Hepatic stellate cell (primary cell): ENCODE results near the gene FOXO4.
A peak's percentile ranks its signal among the peaks of the same experiment; 100 is the strongest.
"Not testable (repeated sequence)": the region's sequence is repeated elsewhere in the genome, so short reads cannot be mapped to it uniquely, and the experiment has no call there.

Experiments used
- DNase-seq: peaks from one replicate; pipeline ENCODE4 v3.0.0; 2011; ENCODE audit warnings: low spot score

Gene FOXO4, protein sequence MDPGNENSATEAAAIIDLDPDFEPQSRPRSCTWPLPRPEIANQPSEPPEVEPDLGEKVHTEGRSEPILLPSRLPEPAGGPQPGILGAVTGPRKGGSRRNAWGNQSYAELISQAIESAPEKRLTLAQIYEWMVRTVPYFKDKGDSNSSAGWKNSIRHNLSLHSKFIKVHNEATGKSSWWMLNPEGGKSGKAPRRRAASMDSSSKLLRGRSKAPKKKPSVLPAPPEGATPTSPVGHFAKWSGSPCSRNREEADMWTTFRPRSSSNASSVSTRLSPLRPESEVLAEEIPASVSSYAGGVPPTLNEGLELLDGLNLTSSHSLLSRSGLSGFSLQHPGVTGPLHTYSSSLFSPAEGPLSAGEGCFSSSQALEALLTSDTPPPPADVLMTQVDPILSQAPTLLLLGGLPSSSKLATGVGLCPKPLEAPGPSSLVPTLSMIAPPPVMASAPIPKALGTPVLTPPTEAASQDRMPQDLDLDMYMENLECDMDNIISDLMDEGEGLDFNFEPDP

GRCh38 chrX:71095555-71095980 is at the start of gene FOXO4:
Gene FOXO4 (plus strand): TSS chrX:71095851. CDS start chrX:71096529, 678 bp downstream.
- peak; percentile 89 for DNase-seq

DNA sequence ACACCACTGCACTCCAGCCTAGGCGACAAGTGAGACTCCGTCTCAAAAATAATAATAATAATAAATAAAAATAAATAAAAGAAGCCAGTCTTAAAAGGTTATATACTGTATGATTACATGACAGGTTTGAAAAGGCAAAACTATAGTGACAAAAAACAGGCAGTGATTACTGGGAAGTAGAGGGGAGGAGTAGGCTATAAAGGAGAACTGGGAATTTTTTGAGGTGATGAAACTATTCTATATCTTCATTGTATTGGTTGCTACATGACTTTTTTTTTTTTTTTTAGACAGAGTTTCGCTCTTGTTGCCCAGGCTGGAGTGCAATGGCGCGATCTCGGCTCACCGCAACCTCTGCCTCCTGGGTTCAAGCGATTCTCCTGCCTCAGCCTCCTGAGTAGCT is 47.8 kb upstream of the FOXO4 start:
- not testable (repeated sequence) for DNase-seq

DNA sequence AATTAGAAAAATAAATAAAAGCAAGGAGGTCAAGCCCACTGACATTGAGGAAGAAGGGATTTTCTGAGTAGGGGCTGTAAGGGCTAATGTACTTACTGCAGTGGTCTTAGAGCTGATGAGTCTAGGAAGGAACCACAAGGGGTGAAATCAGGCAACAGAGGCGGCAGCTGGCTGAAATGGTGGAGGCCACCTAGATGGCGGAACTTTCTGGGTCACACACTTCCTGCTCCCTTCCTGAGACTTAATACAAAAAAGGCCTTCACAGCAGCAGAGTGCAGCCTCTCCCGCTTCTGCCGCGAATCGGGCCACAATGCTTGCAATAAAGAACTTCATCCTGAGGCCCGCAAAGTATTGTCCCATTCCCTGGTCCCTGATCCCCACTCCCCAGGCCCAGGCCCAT is 42.9 kb upstream of the FOXO4 start:
- DNase-seq = no peak

- DNase-seq = no peak
These were observed 42.4 kb upstream of the FOXO4 start for GRCh38 chrX:71053217-71053621.

GRCh38 chrX:71056867-71057266 is 38.8 kb upstream of the FOXO4 start:
- DNase-seq = peak; percentile 15

GRCh38 chrX:71057848-71058530 is 37.7 kb upstream of the FOXO4 start:
- no peak for DNase-seq

DNA sequence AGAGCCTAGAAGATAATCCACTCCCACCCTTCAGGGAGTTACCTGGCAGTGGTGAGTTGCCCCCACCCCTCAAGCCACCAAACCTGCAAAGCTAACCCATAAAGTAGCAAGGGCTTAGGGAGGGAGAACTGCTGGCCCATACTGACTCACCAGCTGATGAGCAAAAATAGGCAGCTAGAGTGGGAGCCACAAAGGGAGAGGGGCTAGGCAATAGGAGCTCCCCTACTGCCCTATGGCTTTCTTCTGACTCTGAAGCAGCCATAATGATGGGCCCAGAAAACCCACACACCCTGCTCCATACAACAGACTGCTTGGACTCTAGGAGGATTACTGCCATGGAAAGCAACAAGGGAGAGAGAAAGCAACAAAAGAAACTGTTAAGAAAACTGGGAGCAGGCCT is 35.5 kb upstream of the FOXO4 start:
- no peak for DNase-seq

- no peak for DNase-seq
These were observed 28.6 kb upstream of the FOXO4 start for GRCh38 chrX:71067089-71067488.

- DNase-seq = no peak
These were observed 28.0 kb upstream of the FOXO4 start for GRCh38 chrX:71067712-71068043.

GRCh38 chrX:71068044-71068918 is 27.4 kb upstream of the FOXO4 start, which contains the start of gene SNX12:
Gene SNX12 (minus strand): TSS chrX:71068334. CDS start chrX:71068306, 28 bp downstream.
- DNase-seq = peak; percentile 81

DNA sequence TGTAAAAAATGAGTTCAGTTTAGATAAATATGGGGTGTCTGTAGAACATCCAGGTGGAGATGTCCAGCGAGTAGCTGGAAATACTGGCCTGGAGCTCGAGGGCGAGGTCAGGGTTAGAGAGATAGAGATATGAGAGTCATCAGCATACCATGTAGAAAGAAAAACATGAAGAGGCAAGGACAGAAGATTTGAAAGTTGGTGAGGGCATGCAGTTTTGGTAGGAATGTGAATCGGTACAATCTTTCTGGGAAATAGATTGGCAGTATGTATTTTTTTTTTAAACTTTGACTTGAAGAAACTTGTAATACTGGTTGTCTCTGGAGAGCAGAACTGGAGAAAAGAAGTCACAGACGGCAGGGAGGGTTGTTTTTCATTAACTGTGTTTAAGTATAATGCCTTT is 25.1 kb upstream of the FOXO4 start:
- DNase-seq = no peak

DNA sequence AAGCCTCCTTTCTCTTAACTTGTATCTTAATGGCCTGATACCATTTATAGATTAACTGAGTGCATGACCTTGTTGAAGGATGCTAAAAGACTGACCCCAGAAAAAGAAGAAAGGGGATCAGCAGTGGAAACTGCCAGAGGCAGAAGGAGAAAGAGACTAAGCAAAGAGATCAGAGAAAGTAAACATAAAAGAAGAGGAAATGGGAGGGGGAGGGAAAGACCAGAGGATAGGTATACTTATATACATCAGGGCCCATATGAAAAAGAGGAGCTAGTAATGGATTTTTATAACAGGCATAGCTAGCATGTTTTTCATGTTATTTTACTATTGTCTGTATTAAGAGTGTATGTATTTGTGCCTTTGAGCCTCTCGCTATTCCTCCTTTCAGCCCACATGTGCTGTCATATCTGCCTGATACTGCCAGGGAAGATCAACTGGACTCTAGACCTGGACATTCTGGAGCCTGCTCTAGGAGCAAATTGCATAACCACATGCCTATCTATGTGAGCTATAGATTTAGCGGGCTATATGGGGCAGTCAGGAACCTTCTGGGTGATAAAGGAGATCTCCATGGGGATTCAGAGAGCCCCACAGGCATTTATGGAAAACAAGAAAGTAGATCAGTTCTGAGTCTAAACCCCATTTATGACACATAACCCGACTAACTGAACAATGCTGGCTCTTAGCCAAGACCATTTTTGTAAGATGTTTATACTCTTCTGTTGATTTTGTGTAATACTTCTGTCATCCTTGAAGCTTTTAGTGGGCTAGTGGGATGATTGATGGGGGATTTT is 14.1 kb upstream of the FOXO4 start:
- DNase-seq = no peak

GRCh38 chrX:71082124-71082647 is 13.5 kb upstream of the FOXO4 start:
- no peak for DNase-seq

DNA sequence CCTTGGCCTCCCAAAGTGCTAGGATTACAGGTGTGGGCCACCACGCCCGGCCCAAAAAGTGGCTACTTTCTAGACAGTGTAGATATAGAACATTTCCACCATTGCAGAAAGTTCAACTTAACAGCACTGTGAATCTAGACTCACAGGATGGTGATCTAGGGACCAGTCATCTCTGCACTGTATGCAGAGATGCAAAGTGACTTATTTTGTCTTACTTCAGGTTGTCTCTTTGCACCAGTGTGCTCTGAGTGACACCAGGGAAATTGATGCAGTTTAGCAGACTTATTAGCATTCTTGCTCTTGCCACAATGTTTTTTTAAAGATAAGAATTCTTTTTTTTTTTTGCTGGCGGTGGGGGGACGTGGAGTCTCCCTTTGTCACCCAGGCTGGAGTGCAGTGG is 12.8 kb upstream of the FOXO4 start:
- DNase-seq = no peak

DNA sequence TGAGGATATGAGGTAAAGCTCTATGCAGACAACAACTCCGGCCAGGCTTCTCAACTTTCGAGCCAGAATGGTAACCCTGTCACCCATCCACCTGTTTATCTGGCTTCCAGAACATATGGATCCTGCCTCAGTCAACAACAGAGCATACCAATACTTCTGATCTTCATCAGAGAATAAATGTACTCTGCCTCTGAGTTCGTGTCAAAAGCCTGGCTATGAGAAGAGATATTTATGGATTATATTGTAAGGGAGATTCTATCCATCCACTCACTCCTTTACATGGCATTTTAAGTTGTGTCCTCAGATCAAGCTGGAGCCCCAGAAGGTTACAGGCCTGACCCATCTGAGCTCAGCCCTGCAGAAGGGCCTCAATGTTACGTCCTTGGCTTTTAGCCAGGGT is 9.8 kb upstream of the FOXO4 start:
- no peak for DNase-seq

DNA sequence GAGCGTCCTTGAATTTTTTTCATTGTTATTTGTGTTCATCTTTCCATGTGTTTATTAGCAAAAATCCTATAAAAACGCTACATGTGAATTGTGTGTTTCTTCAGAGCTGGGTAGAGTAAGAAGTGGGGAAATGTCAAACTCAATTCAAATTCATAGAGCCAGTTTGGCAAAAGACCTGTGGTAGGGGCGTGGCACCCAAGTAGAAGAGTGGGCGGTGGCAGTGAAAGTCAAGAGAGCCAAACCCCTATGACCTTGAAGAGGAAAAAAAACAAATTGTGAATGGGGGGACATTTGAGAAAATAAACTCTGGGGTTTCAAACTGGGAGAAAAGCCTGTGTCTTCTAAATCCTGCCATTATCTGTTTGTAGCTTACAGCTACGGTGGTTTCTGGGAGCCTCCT is 4.4 kb upstream of the FOXO4 start:
- DNase-seq = no peak

DNA sequence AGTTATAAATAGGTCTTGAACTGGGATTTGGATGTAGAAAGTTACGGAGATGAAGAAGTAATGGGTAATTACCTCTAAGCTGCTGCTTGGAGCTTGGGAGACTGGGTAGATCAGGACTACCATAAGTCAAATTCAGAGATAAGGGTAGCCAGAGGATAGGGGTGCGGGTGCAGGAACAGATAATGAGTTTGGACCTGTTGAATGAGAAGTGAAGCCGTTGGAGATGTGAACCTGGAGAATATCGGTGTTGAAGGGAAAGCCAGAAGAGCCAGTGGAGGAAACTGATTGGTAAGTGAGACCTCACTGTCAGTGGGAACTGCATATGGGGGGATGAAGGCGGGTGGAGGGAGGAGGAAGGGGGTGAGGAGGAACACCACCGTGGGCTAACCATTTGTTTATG is 618 bp upstream of the FOXO4 start:
- no peak for DNase-seq

DNA sequence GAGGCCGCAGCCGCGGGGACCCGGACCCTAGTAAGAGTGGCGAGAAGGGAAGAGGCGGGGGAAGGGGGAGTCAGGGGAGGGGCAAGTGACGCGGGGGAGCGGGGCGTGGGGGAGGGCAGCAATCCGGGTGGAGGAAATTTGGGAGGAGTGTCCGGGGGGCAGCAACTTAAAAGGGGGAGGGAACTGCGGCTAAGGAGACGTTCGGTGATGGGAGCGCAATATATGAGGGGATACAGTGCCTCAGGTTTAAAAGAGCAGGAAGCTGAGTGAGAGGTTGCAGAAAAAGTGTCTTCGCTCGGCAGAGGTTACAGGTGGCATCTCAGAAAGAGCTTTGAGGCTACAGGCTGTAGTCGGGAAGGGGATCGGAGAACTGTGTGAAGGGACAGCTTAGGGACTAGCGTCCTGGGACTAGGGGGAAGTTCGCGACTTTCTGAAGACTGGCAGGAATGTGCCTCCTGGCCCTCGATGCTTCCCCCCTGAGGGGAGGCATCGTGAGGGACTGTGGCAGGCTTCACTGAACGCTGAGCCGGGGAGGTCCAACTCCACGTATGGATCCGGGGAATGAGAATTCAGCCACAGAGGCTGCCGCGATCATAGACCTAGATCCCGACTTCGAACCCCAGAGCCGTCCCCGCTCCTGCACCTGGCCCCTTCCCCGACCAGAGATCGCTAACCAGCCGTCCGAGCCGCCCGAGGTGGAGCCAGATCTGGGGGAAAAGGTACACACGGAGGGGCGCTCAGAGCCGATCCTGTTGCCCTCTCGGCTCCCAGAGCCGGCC is 519 bp downstream of the FOXO4 start:
- DNase-seq = peak; percentile 74

- DNase-seq = no peak
These were observed 1.0 kb downstream of the FOXO4 start for GRCh38 chrX:71096760-71097032.

- no peak for DNase-seq
These were observed 2.7 kb downstream of the FOXO4 start for GRCh38 chrX:71098302-71098701.
